WTC11 (cell line): ENCODE data around the gene TEP1. TPM values are rescaled to one million over a fixed set of nuclear protein-coding genes. Genes with fewer than 3 reads are reported as not detected.
"Not testable (repeated sequence)": the region's sequence is repeated elsewhere in the genome, so short reads cannot be mapped to it uniquely, and the experiment has no call there.

ENCODE experiments used
- ATAC-seq: fragments of 200-7000 bp; cut with Tn5 transposase; 2 replicates; pipeline ENCODE4 v1.10.0; 2021; ENCODE audit warnings: mild to moderate bottlenecking, moderate library complexity
- CTCF ChIA-PET: fragments of 300-600 bp; sonication (Branson Sonifier 250); formaldehyde crosslinking; loops from one replicate; lab custom pipeline; 2021; ENCODE audit warnings: antibody characterized with exemption; lab: Charles Lee
- POLR2A ChIA-PET: fragments of 350-600 bp; sonication (Branson Sonifier 250); formaldehyde crosslinking; loops from one replicate; lab custom pipeline; 2021; ENCODE audit warnings: antibody characterized with exemption; lab: Charles Lee
- DNase-seq: peaks from one replicate; pipeline ENCODE4 v3.0.0; 2021; ENCODE audit warnings: low spot score
- H3K27ac Mint-ChIP-seq: 2 replicates; pipeline ENCODE4 v1.8.0; 2021; ENCODE audit warnings: mixed read lengths
- H3K27me3 Mint-ChIP-seq: 2 replicates; pipeline ENCODE4 v1.8.0; 2021; ENCODE audit warnings: low read depth, mild to moderate bottlenecking, moderate library complexity, mixed read lengths
- H3K36me3 Mint-ChIP-seq: 2 replicates; pipeline ENCODE4 v1.8.0; 2021; ENCODE audit warnings: mixed read lengths
- H3K4me1 Mint-ChIP-seq: 2 replicates; pipeline ENCODE4 v1.8.0; 2022; ENCODE audit warnings: mixed read lengths
- H3K4me3 Mint-ChIP-seq: 2 replicates; pipeline ENCODE4 v1.8.0; 2021; ENCODE audit warnings: mild to moderate bottlenecking, moderate library complexity, mixed read lengths
- H3K9me3 Mint-ChIP-seq: 2 replicates; pipeline ENCODE4 v1.8.0; 2021; ENCODE audit warnings: mixed read lengths
- ATF1 ChIP-seq: sonication (generic); formaldehyde crosslinking; IDR thresholded peaks from 2 replicates; pipeline ENCODE4 v1.8.1; 2023; ENCODE audit warnings: mild to moderate bottlenecking, moderate library complexity, missing genetic modification reagents
- CBFB ChIP-seq: sonication (generic); formaldehyde crosslinking; IDR thresholded peaks from 2 replicates; pipeline ENCODE4 v1.8.1; 2022; ENCODE audit warnings: mild to moderate bottlenecking, low read depth, missing genetic modification reagents
- FOXJ3 ChIP-seq: sonication (generic); formaldehyde crosslinking; IDR thresholded peaks from 2 replicates; pipeline ENCODE4 v1.9.0; 2021; ENCODE audit warnings: missing genetic modification reagents, mild to moderate bottlenecking, borderline replicate concordance
- GABPB1 ChIP-seq: sonication (generic); formaldehyde crosslinking; IDR thresholded peaks from 2 replicates; pipeline ENCODE4 v1.8.1; 2023; ENCODE audit warnings: mild to moderate bottlenecking, missing genetic modification reagents
- IRF2 ChIP-seq: sonication (generic); formaldehyde crosslinking; IDR thresholded peaks from 2 replicates; pipeline ENCODE4 v1.8.0; 2022; ENCODE audit warnings: low read depth, missing genetic modification reagents, borderline replicate concordance
- JAZF1 ChIP-seq: fragments of 250-450 bp; sonication (Bioruptor Pico); IDR thresholded peaks from 2 replicates; pipeline ENCODE4 v1.9.0; 2021; ENCODE audit warnings: moderate library complexity, mild to moderate bottlenecking, inconsistent platforms
- MXD4 ChIP-seq: fragments of 250-450 bp; sonication (Bioruptor Pico); IDR thresholded peaks from 2 replicates; pipeline ENCODE4 v1.8.0; 2021; ENCODE audit warnings: mild to moderate bottlenecking, moderate library complexity, borderline replicate concordance
- NR1H2 ChIP-seq: sonication (generic); formaldehyde crosslinking; IDR thresholded peaks from 2 replicates; pipeline ENCODE4 v1.9.0; 2021; ENCODE audit warnings: mild to moderate bottlenecking, moderate library complexity, missing genetic modification reagents
- SOX15 ChIP-seq: fragments of 250-450 bp; sonication (Bioruptor Pico); IDR thresholded peaks from 2 replicates; pipeline ENCODE4 v1.9.0; 2021; ENCODE audit warnings: mild to moderate bottlenecking
- TEAD4 ChIP-seq: sonication (generic); formaldehyde crosslinking; IDR thresholded peaks from 2 replicates; pipeline ENCODE4 v1.8.0; 2022; ENCODE audit warnings: mild to moderate bottlenecking, missing genetic modification reagents
- ZNF219 ChIP-seq: sonication (generic); formaldehyde crosslinking; IDR thresholded peaks from 2 replicates; pipeline ENCODE4 v1.8.0; 2023; ENCODE audit warnings: missing genetic modification reagents, mild to moderate bottlenecking, borderline replicate concordance
- ZNF232 ChIP-seq: sonication (generic); formaldehyde crosslinking; IDR thresholded peaks from 2 replicates; pipeline ENCODE4 v1.8.0; 2022; ENCODE audit warnings: mild to moderate bottlenecking, missing genetic modification reagents
- ZNF263 ChIP-seq: sonication (generic); formaldehyde crosslinking; IDR thresholded peaks from 2 replicates; pipeline ENCODE4 v1.8.1; 2022; ENCODE audit warnings: low read depth, mild to moderate bottlenecking, moderate library complexity, missing genetic modification reagents
- ZNF317 ChIP-seq: sonication (generic); formaldehyde crosslinking; IDR thresholded peaks from 2 replicates; pipeline ENCODE4 v1.8.1; 2023; ENCODE audit warnings: low read depth, mild to moderate bottlenecking, moderate library complexity, missing genetic modification reagents, borderline replicate concordance
- total RNA-seq: library from RNA; stranded (reverse); gene quantifications from 3 replicates; pipeline ENCODE4 v1.2.3, GENCODE V29; 2021
- TF ChIP-seq, protein P1 (sequence below): fragments of 200-600 bp; IDR thresholded peaks from 2 replicates; pipeline ENCODE4 v1.8.0; 2022; ENCODE audit warnings: antibody characterized with exemption
- TF ChIP-seq, protein P2 (sequence below): sonication (generic); formaldehyde crosslinking; IDR thresholded peaks from 2 replicates; pipeline ENCODE4 v1.8.0; 2022; ENCODE audit warnings: mild to moderate bottlenecking, missing genetic modification reagents
- TF ChIP-seq, protein P3 (sequence below): fragments of 250-450 bp; sonication (Bioruptor Pico); IDR thresholded peaks from 2 replicates; pipeline ENCODE4 v1.9.0; 2021; ENCODE audit warnings: mild to moderate bottlenecking
- TF ChIP-seq, protein P4 (sequence below): sonication (generic); formaldehyde crosslinking; IDR thresholded peaks from 2 replicates; pipeline ENCODE4 v1.8.0; 2022; ENCODE audit warnings: mild to moderate bottlenecking, missing genetic modification reagents
- TF ChIP-seq, protein P5 (sequence below): sonication (generic); formaldehyde crosslinking; IDR thresholded peaks from 2 replicates; pipeline ENCODE4 v1.8.0; 2023; ENCODE audit warnings: missing genetic modification reagents
- TF ChIP-seq, protein P6 (sequence below): sonication (generic); formaldehyde crosslinking; conservative IDR thresholded peaks from 2 replicates; pipeline ENCODE4 v1.8.1; 2022; ENCODE audit warnings: mild to moderate bottlenecking, missing genetic modification reagents

The TEP1 gene
- total RNA-seq, 1 experiment from 2014 or later: 16.0 TPM

DNA sequence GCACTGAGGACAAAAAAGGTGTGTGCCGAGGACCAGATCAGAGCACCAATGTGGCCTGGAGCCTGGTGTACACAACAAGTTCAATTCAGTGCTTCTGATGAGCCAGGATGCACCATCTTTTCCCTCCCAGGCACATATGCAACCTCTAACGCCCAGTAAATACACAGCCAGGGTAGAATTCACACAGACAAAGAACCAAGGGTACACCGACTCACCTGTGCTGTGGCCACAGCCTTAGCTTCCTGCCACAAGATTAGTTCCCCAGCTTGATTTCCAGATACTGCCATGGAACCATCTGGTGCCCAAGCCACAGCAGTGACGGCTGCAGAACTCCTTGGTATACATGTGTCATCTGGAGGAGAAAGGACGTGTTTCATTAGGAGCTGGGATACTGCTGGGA, 40.5 kb downstream of the TEP1 start:
- TF ChIP-seq ZNF317 (no peak), SOX15 (CRISPR knock-in tag) (no peak), JAZF1 (CRISPR knock-in tag) (no peak), NR1H2 (CRISPR knock-in tag) (no peak)
- TF ChIP-seq, protein P1, sequence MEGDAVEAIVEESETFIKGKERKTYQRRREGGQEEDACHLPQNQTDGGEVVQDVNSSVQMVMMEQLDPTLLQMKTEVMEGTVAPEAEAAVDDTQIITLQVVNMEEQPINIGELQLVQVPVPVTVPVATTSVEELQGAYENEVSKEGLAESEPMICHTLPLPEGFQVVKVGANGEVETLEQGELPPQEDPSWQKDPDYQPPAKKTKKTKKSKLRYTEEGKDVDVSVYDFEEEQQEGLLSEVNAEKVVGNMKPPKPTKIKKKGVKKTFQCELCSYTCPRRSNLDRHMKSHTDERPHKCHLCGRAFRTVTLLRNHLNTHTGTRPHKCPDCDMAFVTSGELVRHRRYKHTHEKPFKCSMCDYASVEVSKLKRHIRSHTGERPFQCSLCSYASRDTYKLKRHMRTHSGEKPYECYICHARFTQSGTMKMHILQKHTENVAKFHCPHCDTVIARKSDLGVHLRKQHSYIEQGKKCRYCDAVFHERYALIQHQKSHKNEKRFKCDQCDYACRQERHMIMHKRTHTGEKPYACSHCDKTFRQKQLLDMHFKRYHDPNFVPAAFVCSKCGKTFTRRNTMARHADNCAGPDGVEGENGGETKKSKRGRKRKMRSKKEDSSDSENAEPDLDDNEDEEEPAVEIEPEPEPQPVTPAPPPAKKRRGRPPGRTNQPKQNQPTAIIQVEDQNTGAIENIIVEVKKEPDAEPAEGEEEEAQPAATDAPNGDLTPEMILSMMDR: no peak
- Mint-ChIP-seq H3K9me3 (peaks cover 3% of the 10 kb centered on the region; the same call in 1 of the 2 replicates), H3K4me1 (no peaks in the 10 kb centered on the region), H3K27me3 (no peaks in the 10 kb centered on the region), H3K4me3 (no peak overlapping the region), H3K36me3 (peaks cover 49% of the 10 kb centered on the region), H3K27ac (peak overlapping the region; percentile 32)
- DNase-seq (no peak), ATAC-seq (no peak)
- POLR2A ChIA-PET: no interaction called here
- CTCF ChIA-PET: no interaction called here

DNA sequence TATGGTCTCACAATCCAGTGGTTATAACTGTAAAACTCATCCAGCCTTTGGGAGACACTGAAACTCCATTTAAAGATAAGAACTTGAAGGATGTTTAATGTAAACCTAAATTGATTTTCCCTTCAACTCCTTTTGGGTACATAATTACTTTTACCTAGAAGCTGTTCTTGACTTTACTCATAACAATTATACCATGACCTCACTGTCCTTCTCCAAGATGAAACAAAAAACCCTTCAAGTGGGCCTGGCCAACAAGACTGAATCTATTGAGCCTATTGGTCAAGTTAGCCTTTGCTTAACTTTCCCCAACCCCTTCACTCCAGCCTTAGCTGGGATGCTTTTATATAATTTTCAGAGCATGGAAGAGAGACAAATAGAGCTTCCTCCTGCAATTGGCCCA, 47.4 kb downstream of the TEP1 start:
- POLR2A ChIA-PET: no interaction called here
- peaks cover 3% of the 10 kb centered on the region; the same call in 1 of the 2 replicates for H3K9me3 Mint-ChIP-seq
- no peaks in the 10 kb centered on the region for H3K27me3 Mint-ChIP-seq
- TF ChIP-seq, protein P2, sequence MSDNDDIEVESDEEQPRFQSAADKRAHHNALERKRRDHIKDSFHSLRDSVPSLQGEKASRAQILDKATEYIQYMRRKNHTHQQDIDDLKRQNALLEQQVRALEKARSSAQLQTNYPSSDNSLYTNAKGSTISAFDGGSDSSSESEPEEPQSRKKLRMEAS (CRISPR knock-in tag): no peak
- TF ChIP-seq GABPB1 (CRISPR knock-in tag): no peak
- no peak for TF ChIP-seq ZNF263
- TF ChIP-seq ZNF317: no peak
- TF ChIP-seq ATF1 (CRISPR knock-in tag): no peak
- no peak for TF ChIP-seq MXD4 (CRISPR knock-in tag)
- TF ChIP-seq ZNF232 (CRISPR knock-in tag): no peak
- TF ChIP-seq, protein P3, sequence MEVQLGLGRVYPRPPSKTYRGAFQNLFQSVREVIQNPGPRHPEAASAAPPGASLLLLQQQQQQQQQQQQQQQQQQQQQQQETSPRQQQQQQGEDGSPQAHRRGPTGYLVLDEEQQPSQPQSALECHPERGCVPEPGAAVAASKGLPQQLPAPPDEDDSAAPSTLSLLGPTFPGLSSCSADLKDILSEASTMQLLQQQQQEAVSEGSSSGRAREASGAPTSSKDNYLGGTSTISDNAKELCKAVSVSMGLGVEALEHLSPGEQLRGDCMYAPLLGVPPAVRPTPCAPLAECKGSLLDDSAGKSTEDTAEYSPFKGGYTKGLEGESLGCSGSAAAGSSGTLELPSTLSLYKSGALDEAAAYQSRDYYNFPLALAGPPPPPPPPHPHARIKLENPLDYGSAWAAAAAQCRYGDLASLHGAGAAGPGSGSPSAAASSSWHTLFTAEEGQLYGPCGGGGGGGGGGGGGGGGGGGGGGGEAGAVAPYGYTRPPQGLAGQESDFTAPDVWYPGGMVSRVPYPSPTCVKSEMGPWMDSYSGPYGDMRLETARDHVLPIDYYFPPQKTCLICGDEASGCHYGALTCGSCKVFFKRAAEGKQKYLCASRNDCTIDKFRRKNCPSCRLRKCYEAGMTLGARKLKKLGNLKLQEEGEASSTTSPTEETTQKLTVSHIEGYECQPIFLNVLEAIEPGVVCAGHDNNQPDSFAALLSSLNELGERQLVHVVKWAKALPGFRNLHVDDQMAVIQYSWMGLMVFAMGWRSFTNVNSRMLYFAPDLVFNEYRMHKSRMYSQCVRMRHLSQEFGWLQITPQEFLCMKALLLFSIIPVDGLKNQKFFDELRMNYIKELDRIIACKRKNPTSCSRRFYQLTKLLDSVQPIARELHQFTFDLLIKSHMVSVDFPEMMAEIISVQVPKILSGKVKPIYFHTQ (CRISPR knock-in tag): no peak
- TF ChIP-seq, protein P4, sequence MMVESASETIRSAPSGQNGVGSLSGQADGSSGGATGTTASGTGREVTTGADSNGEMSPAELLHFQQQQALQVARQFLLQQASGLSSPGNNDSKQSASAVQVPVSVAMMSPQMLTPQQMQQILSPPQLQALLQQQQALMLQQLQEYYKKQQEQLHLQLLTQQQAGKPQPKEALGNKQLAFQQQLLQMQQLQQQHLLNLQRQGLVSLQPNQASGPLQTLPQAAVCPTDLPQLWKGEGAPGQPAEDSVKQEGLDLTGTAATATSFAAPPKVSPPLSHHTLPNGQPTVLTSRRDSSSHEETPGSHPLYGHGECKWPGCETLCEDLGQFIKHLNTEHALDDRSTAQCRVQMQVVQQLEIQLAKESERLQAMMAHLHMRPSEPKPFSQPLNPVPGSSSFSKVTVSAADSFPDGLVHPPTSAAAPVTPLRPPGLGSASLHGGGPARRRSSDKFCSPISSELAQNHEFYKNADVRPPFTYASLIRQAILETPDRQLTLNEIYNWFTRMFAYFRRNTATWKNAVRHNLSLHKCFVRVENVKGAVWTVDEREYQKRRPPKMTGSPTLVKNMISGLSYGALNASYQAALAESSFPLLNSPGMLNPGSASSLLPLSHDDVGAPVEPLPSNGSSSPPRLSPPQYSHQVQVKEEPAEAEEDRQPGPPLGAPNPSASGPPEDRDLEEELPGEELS (CRISPR knock-in tag): no peak
- TF ChIP-seq CBFB (CRISPR knock-in tag): no peak
- TF ChIP-seq TEAD4 (CRISPR knock-in tag): no peak
- no peak for TF ChIP-seq IRF2 (CRISPR knock-in tag)
- no peak for TF ChIP-seq ZNF219
- TF ChIP-seq, protein P5, sequence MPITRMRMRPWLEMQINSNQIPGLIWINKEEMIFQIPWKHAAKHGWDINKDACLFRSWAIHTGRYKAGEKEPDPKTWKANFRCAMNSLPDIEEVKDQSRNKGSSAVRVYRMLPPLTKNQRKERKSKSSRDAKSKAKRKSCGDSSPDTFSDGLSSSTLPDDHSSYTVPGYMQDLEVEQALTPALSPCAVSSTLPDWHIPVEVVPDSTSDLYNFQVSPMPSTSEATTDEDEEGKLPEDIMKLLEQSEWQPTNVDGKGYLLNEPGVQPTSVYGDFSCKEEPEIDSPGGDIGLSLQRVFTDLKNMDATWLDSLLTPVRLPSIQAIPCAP: no peak
- TF ChIP-seq, protein P6, sequence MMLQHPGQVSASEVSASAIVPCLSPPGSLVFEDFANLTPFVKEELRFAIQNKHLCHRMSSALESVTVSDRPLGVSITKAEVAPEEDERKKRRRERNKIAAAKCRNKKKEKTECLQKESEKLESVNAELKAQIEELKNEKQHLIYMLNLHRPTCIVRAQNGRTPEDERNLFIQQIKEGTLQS (CRISPR knock-in tag): no peak
- no peak for TF ChIP-seq FOXJ3 (CRISPR knock-in tag)
- TF ChIP-seq, all 79 proteins: peak for 0
- H3K4me3 Mint-ChIP-seq: no peak overlapping the region
- DNase-seq (no peak), ATAC-seq (no peak)
- H3K27ac Mint-ChIP-seq: no peak overlapping the region
- no peaks in the 10 kb centered on the region for H3K4me1 Mint-ChIP-seq
- H3K36me3 Mint-ChIP-seq: peaks cover 28% of the 10 kb centered on the region
- CTCF ChIA-PET: no interaction called here

DNA sequence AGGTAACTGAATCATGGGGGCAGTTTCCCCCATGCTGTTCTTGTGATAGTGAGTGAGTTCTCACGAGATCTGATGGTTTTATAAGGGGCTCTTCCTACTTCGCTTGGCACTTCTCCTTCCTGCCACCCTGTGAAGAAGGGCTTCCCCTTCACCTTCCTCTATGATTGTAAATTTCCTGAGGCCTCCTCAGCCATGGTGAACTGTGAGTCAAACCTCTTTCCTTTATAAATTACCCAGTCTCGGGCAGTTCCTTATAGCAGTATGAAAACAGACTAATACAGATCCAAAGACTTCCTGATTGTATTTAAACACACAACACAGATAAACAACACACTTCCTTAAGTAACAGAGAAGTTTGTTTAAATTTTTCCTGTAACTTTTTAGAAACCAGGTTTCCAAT, 54.8 kb downstream of the TEP1 start:
- H3K27ac Mint-ChIP-seq, H3K4me3 Mint-ChIP-seq, H3K4me1 Mint-ChIP-seq, H3K9me3 Mint-ChIP-seq, CTCF ChIA-PET, POLR2A ChIA-PET, ATAC-seq, H3K27me3 Mint-ChIP-seq, DNase-seq: not testable (repeated sequence)
- H3K36me3 Mint-ChIP-seq: peaks cover 60% of the 10 kb centered on the region
